ENCODE data around the gene PPP2R5C.

GRCh38 chr14:101844751-101845150, 83.2 kb downstream of the PPP2R5C start:
- TF ChIP-seq ISL1 (CRISPR knock-in tag; IDR thresholded peaks at IDR 0.05) (no peak), ARNTL (CRISPR knock-in tag; IDR thresholded peaks at IDR 0.05; ENCODE audit: borderline replicate concordance, low read depth) (no peak), PATZ1 (CRISPR knock-in tag; IDR thresholded peaks at IDR 0.05; ENCODE audit: borderline replicate concordance) (no peak), ZFP30 (CRISPR knock-in tag; IDR thresholded peaks at IDR 0.05) (no peak), ZNF565 (CRISPR knock-in tag; conservative IDR thresholded peaks at IDR 0.05; ENCODE audit: low read depth) (no peak), TCF4 (CRISPR knock-in tag; IDR thresholded peaks at IDR 0.05; ENCODE audit: borderline replicate concordance) (no peak)

All from SK-N-SH treated with all-trans-retinoic acid at 6 μM for 48 hours (cell line).